DND-41 (cell line): ENCODE measurements around the gene HOXA3.

Source experiments
- ATAC-seq: fragments of 200-7000 bp; cut with Tn5 transposase; 3 replicates; pipeline ENCODE4 v1.9.1; 2021; ENCODE audit warnings: low read depth; ENCODE audit not compliant: insufficient read depth
- DNase-seq: peaks from one replicate; pipeline ENCODE4 v3.0.0-alpha.2; 2020
- H2AFZ ChIP-seq: 2 replicates; pipeline ENCODE4 v1.6.0; 2012; ENCODE audit warnings: low read depth, low read length
- H3K27ac ChIP-seq: 2 replicates; pipeline ENCODE4 v1.5.1; 2012; ENCODE audit warnings: low read length, inconsistent platforms
- H3K27me3 ChIP-seq: fragments of 200-600 bp; sonication (generic); 2 replicates; pipeline ENCODE4 v1.6.0; 2012; ENCODE audit warnings: low read length, mild to moderate bottlenecking, inconsistent platforms; ENCODE audit not compliant: insufficient read depth, poor library complexity
- H3K36me3 ChIP-seq: 2 replicates; pipeline ENCODE4 v1.5.1; 2012; ENCODE audit warnings: low read length, inconsistent platforms; ENCODE audit not compliant: insufficient read depth
- H3K4me1 ChIP-seq: 2 replicates; pipeline ENCODE4 v1.5.1; 2012; ENCODE audit warnings: mild to moderate bottlenecking, low read length; ENCODE audit not compliant: insufficient read depth
- H3K4me2 ChIP-seq: 2 replicates; pipeline ENCODE4 v1.6.0; 2012; ENCODE audit warnings: mild to moderate bottlenecking, moderate library complexity, low read length, inconsistent platforms; ENCODE audit not compliant: insufficient read depth
- H3K4me3 ChIP-seq, 2 experiments: fragments of 200-600 bp in 1 of 2; shearing (Covaris generic) in 1 of 2; 2 replicates each; pipeline ENCODE4 v1.5.1; 2012 to 2016; ENCODE audit warnings: inconsistent platforms in 2 of 2, low read length in 2 of 2, mild to moderate bottlenecking in 2 of 2, low read depth in 1 of 2, moderate library complexity in 1 of 2
- H3K79me2 ChIP-seq: 2 replicates; pipeline ENCODE4 v1.6.0; 2012; ENCODE audit warnings: low read length, inconsistent platforms; ENCODE audit not compliant: insufficient read depth
- H3K9ac ChIP-seq: 2 replicates; pipeline ENCODE4 v1.6.0; 2012; ENCODE audit warnings: low read depth, mild to moderate bottlenecking, inconsistent platforms, low read length, moderate library complexity
- H3K9me3 ChIP-seq: 2 replicates; pipeline ENCODE4 v1.5.1; 2012; ENCODE audit warnings: low read length, moderate library complexity, mild to moderate bottlenecking, inconsistent platforms; ENCODE audit not compliant: insufficient read depth, severe bottlenecking
- H4K20me1 ChIP-seq: 2 replicates; pipeline ENCODE4 v1.6.0; 2012; ENCODE audit warnings: low read length; ENCODE audit not compliant: insufficient read depth
- CTCF ChIP-seq: IDR thresholded peaks from 2 replicates; pipeline ENCODE4 v1.5.1; 2012; ENCODE audit warnings: borderline replicate concordance, low read length, moderate library complexity, mild to moderate bottlenecking; ENCODE audit not compliant: poor library complexity, severe bottlenecking; ENCODE audit errors: extremely low read depth
- EZH2 ChIP-seq: IDR thresholded peaks from 3 replicates; pipeline ENCODE4 v1.6.1; 2012; ENCODE audit warnings: borderline replicate concordance, low read depth, mild to moderate bottlenecking, moderate library complexity, low read length, inconsistent platforms; ENCODE audit not compliant: severe bottlenecking

The HOXA3 gene

GRCh38 chr7:27112955-27113949 is 39.1 kb downstream of the HOXA3 start:
- H4K20me1 ChIP-seq = no peaks in the 10 kb centered on the region
- no peak overlapping the region for H2AFZ ChIP-seq
- ATAC-seq = no peak
- H3K9me3 ChIP-seq = no peaks in the 10 kb centered on the region
- H3K79me2 ChIP-seq = no peaks in the 10 kb centered on the region
- no peaks in the 10 kb centered on the region for H3K4me1 ChIP-seq
- no peak overlapping the region for H3K27ac ChIP-seq
- TF ChIP-seq EZH2 (no peak), CTCF (no peak)
- H3K9ac ChIP-seq = no peak overlapping the region
- no peak overlapping the region for H3K4me3 ChIP-seq
- no peaks in the 10 kb centered on the region for H3K36me3 ChIP-seq
- H3K4me2 ChIP-seq = no peak overlapping the region
- DNase-seq = no peak
- H3K27me3 ChIP-seq = no peaks in the 10 kb centered on the region

- H3K36me3 ChIP-seq = no peaks in the 10 kb centered on the region
- TF ChIP-seq EZH2 (no peak), CTCF (no peak)
- no peak overlapping the region for H2AFZ ChIP-seq
- no peaks in the 10 kb centered on the region for H3K27me3 ChIP-seq
- no peaks in the 10 kb centered on the region for H3K79me2 ChIP-seq
- no peak for ATAC-seq
- DNase-seq = no peak
- no peak overlapping the region for H3K27ac ChIP-seq
- H3K9me3 ChIP-seq = no peaks in the 10 kb centered on the region
- no peak overlapping the region for H3K4me3 ChIP-seq
- no peak overlapping the region for H3K4me2 ChIP-seq
- no peak overlapping the region for H3K9ac ChIP-seq
- no peaks in the 10 kb centered on the region for H3K4me1 ChIP-seq
- no peaks in the 10 kb centered on the region for H4K20me1 ChIP-seq
Measured at GRCh38 chr7:27112361-27112760, 40.0 kb downstream of the HOXA3 start.

DNA sequence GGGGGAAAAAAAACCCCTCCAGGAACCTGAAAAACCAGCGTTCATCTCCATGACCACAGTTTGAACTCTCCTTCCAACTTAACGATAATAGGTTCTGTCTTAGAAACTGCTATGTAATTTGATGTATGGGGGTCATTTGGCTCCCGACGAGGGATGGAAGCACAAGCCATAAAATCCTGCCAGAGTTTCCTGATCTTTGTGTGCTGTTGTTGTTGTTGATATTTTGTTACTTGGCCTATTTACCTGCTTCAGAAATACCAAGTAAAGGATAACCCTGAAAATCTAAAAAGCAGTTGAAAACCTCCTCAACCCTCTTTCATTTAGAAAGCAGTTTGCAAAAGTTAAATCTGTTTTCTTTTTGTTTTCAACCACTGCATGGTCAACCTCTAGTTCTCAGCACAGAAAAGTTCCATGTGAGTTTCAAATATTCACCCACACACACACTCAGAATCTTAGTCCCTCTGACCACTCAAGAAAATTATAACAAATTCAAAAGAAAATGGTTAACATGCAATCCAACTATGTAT is 40.6 kb downstream of the HOXA3 start:
- no peak overlapping the region for H3K27ac ChIP-seq
- no peak overlapping the region for H3K9ac ChIP-seq
- no peaks in the 10 kb centered on the region for H3K36me3 ChIP-seq
- no peaks in the 10 kb centered on the region for H3K9me3 ChIP-seq
- TF ChIP-seq EZH2 (no peak), CTCF (no peak)
- no peaks in the 10 kb centered on the region for H3K4me1 ChIP-seq
- H3K4me3 ChIP-seq = no peak overlapping the region
- H3K4me2 ChIP-seq = no peak overlapping the region
- H3K27me3 ChIP-seq = no peaks in the 10 kb centered on the region
- ATAC-seq (no peak), DNase-seq (no peak)
- no peaks in the 10 kb centered on the region for H3K79me2 ChIP-seq
- H4K20me1 ChIP-seq = no peaks in the 10 kb centered on the region
- no peak overlapping the region for H2AFZ ChIP-seq
